B cell (primary cell): ENCODE measurements around the gene CADM1. TPM values are rescaled to one million over a fixed set of nuclear protein-coding genes. Genes with fewer than 3 reads are reported as not detected.

ENCODE experiments used
- ATAC-seq: fragments of 200-7000 bp; cut with Tn5 transposase; one replicate; pipeline ENCODE4 v1.10.0; 2021; ENCODE audit warnings: low read depth, mild to moderate bottlenecking, moderate number of reproducible peaks, moderate library complexity
- CTCF ChIA-PET: fragments of 350-600 bp; sonication (Branson Sonifier 250); formaldehyde crosslinking; loops from one replicate; lab custom pipeline; 2021; ENCODE audit warnings: antibody characterized with exemption, inconsistent platforms; lab: Charles Lee
- POLR2A ChIA-PET: fragments of 350-600 bp; sonication (Branson Sonifier 250); formaldehyde crosslinking; loops from one replicate; lab custom pipeline; 2021; ENCODE audit warnings: antibody characterized with exemption; lab: Charles Lee
- DNase-seq: peaks from one replicate; pipeline ENCODE4 v3.0.0; 2013
- H2AFZ ChIP-seq: 2 replicates; pipeline ENCODE4 v1.6.1; 2012; ENCODE audit warnings: mild to moderate bottlenecking, low read depth, low read length; ENCODE audit not compliant: insufficient read depth, poor library complexity, severe bottlenecking
- H3K27ac ChIP-seq, 2 donors: 1 replicate in 1 of 2; 2 replicates in 1 of 2; pipeline ENCODE4 v1.5.1; 2012 to 2013; ENCODE audit warnings: low read length in 2 of 2, mild to moderate bottlenecking in 2 of 2, moderate library complexity in 1 of 2
- H3K27me3 ChIP-seq, 4 experiments: fragments of 200-600 bp in 1 of 4; sonication (generic) in 1 of 4; replicated peaks in 1 of 4; 1 replicate in 2 of 4; 2 replicates in 2 of 4; pipeline versions ENCODE4 v1.6.1 to v1.7.0; 2013 to 2016; ENCODE audit warnings: low read length in 3 of 4, mild to moderate bottlenecking in 2 of 4, mixed read lengths in 1 of 4, moderate library complexity in 1 of 4; ENCODE audit not compliant: insufficient read depth in 4 of 4, control insufficient read depth in 3 of 4; ENCODE audit errors: control extremely low read depth in 1 of 4
- H3K36me3 ChIP-seq, 2 experiments: replicated peaks in 1 of 2; 1 replicate in 1 of 2; 2 replicates in 1 of 2; pipeline versions ENCODE4 v1.6.1 to v1.7.1; 2013; ENCODE audit warnings: low read length in 1 of 2; ENCODE audit not compliant: insufficient read depth in 2 of 2, control insufficient read depth in 1 of 2; ENCODE audit errors: control extremely low read depth in 1 of 2, extremely low read depth in 1 of 2
- H3K4me1 ChIP-seq, 2 donors: fragments of 200-600 bp in 1 of 2; sonication (generic) in 1 of 2; 1 replicate in 1 of 2; 2 replicates in 1 of 2; pipeline versions ENCODE4 v1.5.1 to v1.6.1; 2013 to 2017; ENCODE audit warnings: low read length in 2 of 2; ENCODE audit not compliant: control insufficient read depth in 2 of 2, insufficient read depth in 2 of 2
- H3K4me2 ChIP-seq: replicated peaks from 2 replicates; pipeline ENCODE3; 2012; ENCODE audit warnings: mild to moderate bottlenecking, low read depth, low read length; ENCODE audit not compliant: poor library complexity, severe bottlenecking
- H3K4me3 ChIP-seq, 5 experiments: fragments of 200-600 bp in 1 of 5; sonication (generic) in 1 of 5; 1 replicate in 3 of 5; 2 replicates in 2 of 5; pipeline versions ENCODE4 v1.5.1 to v1.7.0; 2011 to 2016; ENCODE audit warnings: low read length in 4 of 5, mild to moderate bottlenecking in 4 of 5, low read depth in 2 of 5, control low read depth in 1 of 5, moderate library complexity in 1 of 5; ENCODE audit not compliant: insufficient read depth in 1 of 5; ENCODE audit errors: control extremely low read depth in 1 of 5, extremely low read depth in 1 of 5
- H3K79me2 ChIP-seq: fragments of 200-600 bp; sonication (generic); one replicate; pipeline ENCODE4 v1.6.0; 2016; ENCODE audit warnings: low read length; ENCODE audit not compliant: control insufficient read depth, insufficient read depth
- H3K9ac ChIP-seq: fragments of 200-600 bp; sonication (generic); 2 replicates; pipeline ENCODE4 v1.6.1; 2017; ENCODE audit warnings: mild to moderate bottlenecking, low read length, moderate library complexity
- H3K9me3 ChIP-seq, 3 donors: one replicate each; pipeline versions ENCODE4 v1.6.1 to v1.7.1; 2013; ENCODE audit warnings: low read length in 2 of 3; ENCODE audit not compliant: control insufficient read depth in 2 of 3, insufficient read depth in 1 of 3; ENCODE audit errors: control extremely low read depth in 1 of 3
- H4K20me1 ChIP-seq: 2 replicates; pipeline ENCODE4 v1.6.0; 2012; ENCODE audit warnings: mild to moderate bottlenecking, low read length; ENCODE audit not compliant: insufficient read depth, control insufficient read depth, poor library complexity, severe bottlenecking
- H3K27ac Mint-ChIP-seq: one replicate; pipeline ENCODE4 v1.8.0; 2021; ENCODE audit warnings: mixed read lengths
- H3K27me3 Mint-ChIP-seq: one replicate; pipeline ENCODE4 v1.8.0; 2021; ENCODE audit warnings: mixed read lengths
- H3K4me1 Mint-ChIP-seq: one replicate; pipeline ENCODE4 v1.8.0; 2021; ENCODE audit warnings: mixed read lengths
- H3K4me3 Mint-ChIP-seq: one replicate; pipeline ENCODE4 v1.8.0; 2021; ENCODE audit warnings: mixed read lengths
- H3K9me3 Mint-ChIP-seq: one replicate; pipeline ENCODE4 v1.8.0; 2022; ENCODE audit warnings: mixed read lengths; ENCODE audit not compliant: insufficient read depth
- CTCF ChIP-seq: fragments of 200-600 bp; IDR thresholded peaks from one replicate; pipeline ENCODE4 v1.8.0; 2022; ENCODE audit warnings: antibody characterized with exemption, mild to moderate bottlenecking
- EZH2 ChIP-seq: IDR thresholded peaks from 2 replicates; pipeline ENCODE4 v1.6.1; 2012; ENCODE audit warnings: borderline replicate concordance, low read depth, mild to moderate bottlenecking, moderate library complexity, low read length; ENCODE audit not compliant: insufficient read depth, poor library complexity, severe bottlenecking
- WGBS: methylation state at CpG from one replicate; pipeline ENCODE4 v1.1.5; 2013; ENCODE audit warnings: missing lambda C conversion rate; ENCODE audit not compliant: insufficient coverage; 5-methylcytosine and 5-hydroxymethylcytosine counted together
- intact Hi-C: fragments of 100-400 bp; cut with micrococcal nuclease; formaldehyde crosslinking; loops from one replicate; pipeline ENCODE4 v1.10.0; 2022
- polyA plus RNA-seq: library from polyadenylated mRNA; depleted of rRNA; stranded (reverse); fragments of >200 nt; gene quantifications from 2 replicates; pipeline ENCODE4 v1.2.3, GENCODE V29; 2012
- total RNA-seq, 2 donors: library from RNA; stranded (reverse); fragments of 120-200 nt in 1 of 2; gene quantifications; 1 replicate in 1 of 2; 2 replicates in 1 of 2; pipeline versions ENCODE4 v1.2.3 to v1.2.4, GENCODE V29; 2013 to 2022

CADM1 gene
- total and polyA plus RNA-seq, 2 donors (not counting 1 experiment from before 2014, with no cell fraction given), result 0.43 to 0.49 TPM

GRCh38 chr11:115391160-115391559 lies 113.1 kb downstream of the CADM1 start:
- CTCF ChIA-PET, result no interaction called here
- Histone ChIP-seq H3K27ac (no peak overlapping the region), H3K4me2 (no peak overlapping the region), H4K20me1 (no peaks in the 10 kb centered on the region), H3K9me3 (no peaks in the 10 kb centered on the region), H3K9ac (no peak overlapping the region), H3K36me3 (no peaks in the 10 kb centered on the region), H3K27me3 (no peaks in the 10 kb centered on the region), H3K79me2 (no peaks in the 10 kb centered on the region), H3K4me3 (no peak overlapping the region), H2AFZ (no peak overlapping the region), H3K4me1 (no peaks in the 10 kb centered on the region)
- Mint-ChIP-seq H3K4me3 (no peak overlapping the region), H3K9me3 (no peaks in the 10 kb centered on the region), H3K27me3 (peaks cover 18% of the 10 kb centered on the region), H3K4me1 (no peaks in the 10 kb centered on the region), H3K27ac (no peak overlapping the region)
- DNase-seq (no peak), ATAC-seq (no peak)
- TF ChIP-seq EZH2 (no peak), CTCF (no peak)
- WGBS, result 17% methylated on average over 1 of the region's 3 CpGs
- POLR2A ChIA-PET, result no interaction called here
- intact Hi-C loops, result no loop called here

GRCh38 chr11:115390441-115390840 lies 113.8 kb downstream of the CADM1 start:
- H3K27me3 Mint-ChIP-seq, result peaks cover 18% of the 10 kb centered on the region
- H3K4me3 ChIP-seq, result no peak overlapping the region
- H3K27me3 ChIP-seq, result no peaks in the 10 kb centered on the region
- CTCF ChIA-PET, result interaction anchor here (1.5 kb wide), 1 partner anchor 10 kb away, joined by 3 read pairs; no protein-coding TSS in a partner anchor
- TF ChIP-seq EZH2, result no peak
- no peak for TF ChIP-seq CTCF
- intact Hi-C loops, result no loop called here
- no peak overlapping the region for H3K4me3 Mint-ChIP-seq
- H3K27ac Mint-ChIP-seq, result no peak overlapping the region
- no peaks in the 10 kb centered on the region for H4K20me1 ChIP-seq
- H3K4me1 Mint-ChIP-seq, result no peaks in the 10 kb centered on the region
- no peaks in the 10 kb centered on the region for H3K36me3 ChIP-seq
- no peak overlapping the region for H3K27ac ChIP-seq
- no peaks in the 10 kb centered on the region for H3K9me3 ChIP-seq
- POLR2A ChIA-PET, result no interaction called here
- WGBS, result no CpG with 5 or more reads among the region's 1 CpG
- no peaks in the 10 kb centered on the region for H3K4me1 ChIP-seq
- no peaks in the 10 kb centered on the region for H3K79me2 ChIP-seq
- H3K9me3 Mint-ChIP-seq, result no peaks in the 10 kb centered on the region
- ATAC-seq, result no peak
- H3K9ac ChIP-seq, result no peak overlapping the region
- no peak for DNase-seq
- H3K4me2 ChIP-seq, result no peak overlapping the region
- no peak overlapping the region for H2AFZ ChIP-seq
